HEK293 (cell line): ENCODE measurements around the gene CEP85L.
A peak's percentile ranks its signal among the peaks of the same experiment; 100 is the strongest.

Experiments
- FEZF1 ChIP-seq: fragments of 450-650 bp; formaldehyde crosslinking; IDR thresholded peaks from 2 replicates; pipeline ENCODE4 v1.5.1; 2016; ENCODE audit warnings: missing biosample characterization, missing genetic modification characterization
- HOXC10 ChIP-seq: sonication (generic); formaldehyde crosslinking; IDR thresholded peaks from 2 replicates; pipeline ENCODE4 v1.8.1; 2023; ENCODE audit warnings: mild to moderate bottlenecking, missing genetic modification reagents
- SP7 ChIP-seq: fragments of 450-650 bp; formaldehyde crosslinking; IDR thresholded peaks from 2 replicates; pipeline ENCODE4 v1.5.1; 2016; ENCODE audit warnings: missing biosample characterization, missing genetic modification characterization
- YY1 ChIP-seq: fragments of 450-650 bp; formaldehyde crosslinking; IDR thresholded peaks from 2 replicates; pipeline ENCODE4 v1.5.1; 2018; ENCODE audit warnings: missing biosample characterization, missing genetic modification characterization
- ZBTB10 ChIP-seq: fragments of 450-650 bp; formaldehyde crosslinking; IDR thresholded peaks from 2 replicates; pipeline ENCODE4 v1.5.1; 2016; ENCODE audit warnings: missing biosample characterization, missing genetic modification characterization
- ZBTB20 ChIP-seq: fragments of 450-650 bp; formaldehyde crosslinking; IDR thresholded peaks from 2 replicates; pipeline ENCODE4 v1.5.1; 2016; ENCODE audit warnings: missing biosample characterization, missing genetic modification characterization
- ZIC2 ChIP-seq: fragments of 450-650 bp; formaldehyde crosslinking; IDR thresholded peaks from 2 replicates; pipeline ENCODE4 v1.5.1; 2016; ENCODE audit warnings: missing biosample characterization, missing genetic modification characterization
- ZNF148 ChIP-seq: fragments of 450-650 bp; formaldehyde crosslinking; IDR thresholded peaks from 2 replicates; pipeline ENCODE4 v1.5.0; 2017; ENCODE audit warnings: missing biosample characterization, missing genetic modification characterization, borderline replicate concordance
- ZNF311 ChIP-seq: fragments of 450-650 bp; formaldehyde crosslinking; IDR thresholded peaks from 2 replicates; pipeline ENCODE4 v1.5.1; 2017; ENCODE audit warnings: missing biosample characterization, missing genetic modification characterization, borderline replicate concordance
- ZNF362 ChIP-seq: fragments of 450-650 bp; formaldehyde crosslinking; IDR thresholded peaks from 2 replicates; pipeline ENCODE4 v1.5.1; 2016; ENCODE audit warnings: missing biosample characterization, missing genetic modification characterization
- ZNF416 ChIP-seq: fragments of 450-650 bp; formaldehyde crosslinking; IDR thresholded peaks from 2 replicates; pipeline ENCODE4 v1.5.1; 2016; ENCODE audit warnings: missing biosample characterization, missing genetic modification characterization
- ZNF426 ChIP-seq: fragments of 450-650 bp; formaldehyde crosslinking; IDR thresholded peaks from 2 replicates; pipeline ENCODE4 v1.5.1; 2017; ENCODE audit warnings: missing biosample characterization, missing genetic modification characterization, mild to moderate bottlenecking, inconsistent platforms, moderate library complexity
- ZNF48 ChIP-seq: fragments of 450-650 bp; formaldehyde crosslinking; IDR thresholded peaks from 2 replicates; pipeline ENCODE4 v1.5.1; 2016; ENCODE audit warnings: missing biosample characterization, missing genetic modification characterization
- ZNF521 ChIP-seq: fragments of 450-650 bp; formaldehyde crosslinking; IDR thresholded peaks from 2 replicates; pipeline ENCODE4 v1.5.1; 2017; ENCODE audit warnings: missing biosample characterization, mild to moderate bottlenecking, missing genetic modification characterization
- ZNF776 ChIP-seq: fragments of 450-650 bp; formaldehyde crosslinking; IDR thresholded peaks from 2 replicates; pipeline ENCODE4 v1.5.0; 2017; ENCODE audit warnings: missing biosample characterization, missing genetic modification characterization, borderline replicate concordance
- ZNF791 ChIP-seq: fragments of 450-650 bp; formaldehyde crosslinking; IDR thresholded peaks from 2 replicates; pipeline ENCODE4 v1.5.1; 2016; ENCODE audit warnings: missing biosample characterization, missing genetic modification characterization
- ZSCAN4 ChIP-seq: fragments of 450-650 bp; formaldehyde crosslinking; IDR thresholded peaks from 2 replicates; pipeline ENCODE4 v1.5.1; 2017; ENCODE audit warnings: missing biosample characterization, missing genetic modification characterization
- ZSCAN5A ChIP-seq: fragments of 450-650 bp; formaldehyde crosslinking; IDR thresholded peaks from 2 replicates; pipeline ENCODE4 v1.5.1; 2016; ENCODE audit warnings: missing biosample characterization, missing genetic modification characterization
- TF ChIP-seq, protein P1 (sequence below): fragments of 450-650 bp; formaldehyde crosslinking; IDR thresholded peaks from 2 replicates; pipeline ENCODE4 v1.5.1; 2016; ENCODE audit warnings: missing biosample characterization, missing genetic modification characterization
- TF ChIP-seq, protein P2 (sequence below): fragments of 450-650 bp; formaldehyde crosslinking; IDR thresholded peaks from 2 replicates; pipeline ENCODE4 v1.5.1; 2016; ENCODE audit warnings: missing biosample characterization, missing genetic modification characterization
- TF ChIP-seq, protein P3 (sequence below): fragments of 450-650 bp; formaldehyde crosslinking; IDR thresholded peaks from 2 replicates; pipeline ENCODE4 v1.5.1; 2016; ENCODE audit warnings: missing biosample characterization, missing genetic modification characterization
- TF ChIP-seq, protein P4 (sequence below): fragments of 450-650 bp; formaldehyde crosslinking; IDR thresholded peaks from 2 replicates; pipeline ENCODE4 v1.5.1; 2016; ENCODE audit warnings: missing biosample characterization, missing genetic modification characterization, low read depth

CEP85L gene

GRCh38 chr6:118660218-118660569 lies 8.8 kb upstream of the CEP85L start (continued):
- no peak for TF ChIP-seq ZNF362 (tag by site-specific recombination)
- TF ChIP-seq ZNF416 (tag by site-specific recombination) = no peak
- TF ChIP-seq, protein P1, sequence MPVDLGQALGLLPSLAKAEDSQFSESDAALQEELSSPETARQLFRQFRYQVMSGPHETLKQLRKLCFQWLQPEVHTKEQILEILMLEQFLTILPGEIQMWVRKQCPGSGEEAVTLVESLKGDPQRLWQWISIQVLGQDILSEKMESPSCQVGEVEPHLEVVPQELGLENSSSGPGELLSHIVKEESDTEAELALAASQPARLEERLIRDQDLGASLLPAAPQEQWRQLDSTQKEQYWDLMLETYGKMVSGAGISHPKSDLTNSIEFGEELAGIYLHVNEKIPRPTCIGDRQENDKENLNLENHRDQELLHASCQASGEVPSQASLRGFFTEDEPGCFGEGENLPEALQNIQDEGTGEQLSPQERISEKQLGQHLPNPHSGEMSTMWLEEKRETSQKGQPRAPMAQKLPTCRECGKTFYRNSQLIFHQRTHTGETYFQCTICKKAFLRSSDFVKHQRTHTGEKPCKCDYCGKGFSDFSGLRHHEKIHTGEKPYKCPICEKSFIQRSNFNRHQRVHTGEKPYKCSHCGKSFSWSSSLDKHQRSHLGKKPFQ = no peak
- TF ChIP-seq, protein P2, sequence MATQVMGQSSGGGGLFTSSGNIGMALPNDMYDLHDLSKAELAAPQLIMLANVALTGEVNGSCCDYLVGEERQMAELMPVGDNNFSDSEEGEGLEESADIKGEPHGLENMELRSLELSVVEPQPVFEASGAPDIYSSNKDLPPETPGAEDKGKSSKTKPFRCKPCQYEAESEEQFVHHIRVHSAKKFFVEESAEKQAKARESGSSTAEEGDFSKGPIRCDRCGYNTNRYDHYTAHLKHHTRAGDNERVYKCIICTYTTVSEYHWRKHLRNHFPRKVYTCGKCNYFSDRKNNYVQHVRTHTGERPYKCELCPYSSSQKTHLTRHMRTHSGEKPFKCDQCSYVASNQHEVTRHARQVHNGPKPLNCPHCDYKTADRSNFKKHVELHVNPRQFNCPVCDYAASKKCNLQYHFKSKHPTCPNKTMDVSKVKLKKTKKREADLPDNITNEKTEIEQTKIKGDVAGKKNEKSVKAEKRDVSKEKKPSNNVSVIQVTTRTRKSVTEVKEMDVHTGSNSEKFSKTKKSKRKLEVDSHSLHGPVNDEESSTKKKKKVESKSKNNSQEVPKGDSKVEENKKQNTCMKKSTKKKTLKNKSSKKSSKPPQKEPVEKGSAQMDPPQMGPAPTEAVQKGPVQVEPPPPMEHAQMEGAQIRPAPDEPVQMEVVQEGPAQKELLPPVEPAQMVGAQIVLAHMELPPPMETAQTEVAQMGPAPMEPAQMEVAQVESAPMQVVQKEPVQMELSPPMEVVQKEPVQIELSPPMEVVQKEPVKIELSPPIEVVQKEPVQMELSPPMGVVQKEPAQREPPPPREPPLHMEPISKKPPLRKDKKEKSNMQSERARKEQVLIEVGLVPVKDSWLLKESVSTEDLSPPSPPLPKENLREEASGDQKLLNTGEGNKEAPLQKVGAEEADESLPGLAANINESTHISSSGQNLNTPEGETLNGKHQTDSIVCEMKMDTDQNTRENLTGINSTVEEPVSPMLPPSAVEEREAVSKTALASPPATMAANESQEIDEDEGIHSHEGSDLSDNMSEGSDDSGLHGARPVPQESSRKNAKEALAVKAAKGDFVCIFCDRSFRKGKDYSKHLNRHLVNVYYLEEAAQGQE (tag by site-specific recombination) = no peak
- peak; percentile 62 for TF ChIP-seq FEZF1 (tag by site-specific recombination)
- TF ChIP-seq ZNF776 (tag by site-specific recombination) = peak; percentile 95; the same call in 1 of the 2 replicates
- TF ChIP-seq ZIC2 (tag by site-specific recombination) = no peak
- TF ChIP-seq ZNF311 = no peak; the same call in 1 of the 2 replicates
- no peak for TF ChIP-seq ZNF791 (tag by site-specific recombination)
- TF ChIP-seq HOXC10 (CRISPR knock-in tag) = no peak
- TF ChIP-seq SP7 (tag by site-specific recombination) = no peak
- TF ChIP-seq ZNF521 (tag by site-specific recombination) = no peak
- no peak for TF ChIP-seq ZBTB10 (tag by site-specific recombination)
- no peak for TF ChIP-seq ZNF426
- TF ChIP-seq, protein P3, sequence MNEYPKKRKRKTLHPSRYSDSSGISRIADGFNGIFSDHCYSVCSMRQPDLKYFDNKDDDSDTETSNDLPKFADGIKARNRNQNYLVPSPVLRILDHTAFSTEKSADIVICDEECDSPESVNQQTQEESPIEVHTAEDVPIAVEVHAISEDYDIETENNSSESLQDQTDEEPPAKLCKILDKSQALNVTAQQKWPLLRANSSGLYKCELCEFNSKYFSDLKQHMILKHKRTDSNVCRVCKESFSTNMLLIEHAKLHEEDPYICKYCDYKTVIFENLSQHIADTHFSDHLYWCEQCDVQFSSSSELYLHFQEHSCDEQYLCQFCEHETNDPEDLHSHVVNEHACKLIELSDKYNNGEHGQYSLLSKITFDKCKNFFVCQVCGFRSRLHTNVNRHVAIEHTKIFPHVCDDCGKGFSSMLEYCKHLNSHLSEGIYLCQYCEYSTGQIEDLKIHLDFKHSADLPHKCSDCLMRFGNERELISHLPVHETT (tag by site-specific recombination) = no peak
- TF ChIP-seq, protein P4, sequence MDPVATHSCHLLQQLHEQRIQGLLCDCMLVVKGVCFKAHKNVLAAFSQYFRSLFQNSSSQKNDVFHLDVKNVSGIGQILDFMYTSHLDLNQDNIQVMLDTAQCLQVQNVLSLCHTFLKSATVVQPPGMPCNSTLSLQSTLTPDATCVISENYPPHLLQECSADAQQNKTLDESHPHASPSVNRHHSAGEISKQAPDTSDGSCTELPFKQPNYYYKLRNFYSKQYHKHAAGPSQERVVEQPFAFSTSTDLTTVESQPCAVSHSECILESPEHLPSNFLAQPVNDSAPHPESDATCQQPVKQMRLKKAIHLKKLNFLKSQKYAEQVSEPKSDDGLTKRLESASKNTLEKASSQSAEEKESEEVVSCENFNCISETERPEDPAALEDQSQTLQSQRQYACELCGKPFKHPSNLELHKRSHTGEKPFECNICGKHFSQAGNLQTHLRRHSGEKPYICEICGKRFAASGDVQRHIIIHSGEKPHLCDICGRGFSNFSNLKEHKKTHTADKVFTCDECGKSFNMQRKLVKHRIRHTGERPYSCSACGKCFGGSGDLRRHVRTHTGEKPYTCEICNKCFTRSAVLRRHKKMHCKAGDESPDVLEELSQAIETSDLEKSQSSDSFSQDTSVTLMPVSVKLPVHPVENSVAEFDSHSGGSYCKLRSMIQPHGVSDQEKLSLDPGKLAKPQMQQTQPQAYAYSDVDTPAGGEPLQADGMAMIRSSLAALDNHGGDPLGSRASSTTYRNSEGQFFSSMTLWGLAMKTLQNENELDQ (tag by site-specific recombination) = no peak
- no peak for TF ChIP-seq ZNF148 (tag by site-specific recombination)
- peak; percentile 22; the same call in 1 of the 2 replicates for TF ChIP-seq YY1 (tag by site-specific recombination)
- TF ChIP-seq ZBTB20 (tag by site-specific recombination) = no peak
- no peak for TF ChIP-seq ZSCAN5A (tag by site-specific recombination)
- no peak for TF ChIP-seq ZSCAN4 (tag by site-specific recombination)
- no peak for TF ChIP-seq ZNF48 (tag by site-specific recombination)
